Psoas muscle (tissue), 8 donors: Measurements from ENCODE around the gene L3MBTL1. TPM values are rescaled to one million over a fixed set of nuclear protein-coding genes. Genes with fewer than 3 reads are reported as not detected.
A peak's percentile ranks its signal among the peaks of the same experiment; 100 is the strongest.

Source experiments
- ATAC-seq, 4 donors: fragments of 200-7000 bp; cut with Tn5 transposase; one replicate each; pipeline ENCODE4 v1.9.1; 2020; ENCODE audit warnings: moderate library complexity in 3 of 4, mild to moderate bottlenecking in 2 of 4
- DNase-seq, 2 donors: peaks; one replicate each; pipeline ENCODE4 v3.0.0-alpha.2; 2020
- H3K27ac ChIP-seq: fragments of 200-600 bp; one replicate; pipeline ENCODE4 v1.8.0; 2022
- H3K27me3 ChIP-seq, 3 donors: fragments of 200-600 bp in 1 of 3; one replicate each; pipeline versions ENCODE4 v1.6.1 to v1.8.0; 2013 to 2022; ENCODE audit warnings: low read length in 2 of 3, mild to moderate bottlenecking in 2 of 3, moderate library complexity in 1 of 3; ENCODE audit not compliant: insufficient read depth in 3 of 3
- H3K36me3 ChIP-seq, 2 donors: fragments of 200-600 bp in 1 of 2; one replicate each; pipeline versions ENCODE4 v1.6.1 to v1.8.0; 2013 to 2022; ENCODE audit warnings: low read depth in 1 of 2, mild to moderate bottlenecking in 1 of 2, moderate library complexity in 1 of 2; ENCODE audit not compliant: insufficient read depth in 1 of 2
- H3K4me1 ChIP-seq: fragments of 200-600 bp; one replicate; pipeline ENCODE4 v1.8.0; 2022
- H3K4me3 ChIP-seq: fragments of 200-600 bp; one replicate; pipeline ENCODE4 v1.8.0; 2022; ENCODE audit warnings: mild to moderate bottlenecking
- H3K9me3 ChIP-seq: fragments of 200-600 bp; one replicate; pipeline ENCODE4 v1.8.0; 2022
- WGBS, 3 donors: extraction: QIAGEN DNeasy Blood & Tissue Kit; methylation state at CpG; one replicate each; pipeline versions ENCODE4 v1.1.6 to v1.1.7; 2013; 5-methylcytosine and 5-hydroxymethylcytosine counted together
- intact Hi-C, 2 donors: fragments of 100-400 bp; cut with DNase I; formaldehyde crosslinking; loops; one replicate each; pipeline versions ENCODE4 v1.11.0 to v1.14.2; 2022
- polyA plus RNA-seq, 3 donors: library from polyadenylated mRNA; stranded (reverse); fragments of 200-250 nt; gene quantifications; one replicate each; pipeline ENCODE4 v1.2.3, GENCODE V29; 2013
- total RNA-seq, 4 donors: library from RNA; stranded (reverse); fragmentation: NEBNext Ultra II Directional in 2 of 4; extraction: Animal tissue kit (Norgen Biotek cat#: 25700) in 2 of 4; gene quantifications; one replicate each; pipeline versions ENCODE4 v1.2.1 to v1.2.4, GENCODE V29; 2021 to 2023
- TF ChIP-seq, protein P1 (sequence below): fragments of 200-600 bp; IDR thresholded peaks from one replicate; pipeline ENCODE4 v1.8.0; 2022; ENCODE audit warnings: antibody characterized with exemption
- donor health status: healthy with polysubstance abuse.
- donor health status: DM: no; HTN: no; CAD: no; lungs with moderate emphysema.
- donor health status: Bipolar disorder and iron deficiency.
- donor health status: healthy.
- donor health status: DM: yes; HTN: yes; CAD: no.
- donor health status: DM: no; HTN: no; CAD: no.
- donor health status: DM: no; HTN: no; CAD: no.
- donor health status: DM: yes; HTN: yes; CAD: no.

The L3MBTL1 gene
- total and polyA plus RNA-seq, 7 donors: 0.82 to 4.3 (median 3.2) TPM

GRCh38 chr20:43508604-43509040, 1.1 kb downstream of the L3MBTL1 start:
- H3K9me3 ChIP-seq: no peaks in the 10 kb centered on the region
- DNase-seq (no peak), ATAC-seq (no peak)
- peaks cover 0 to 30% (median 6%) of the 10 kb centered on the region in 3 donors for H3K27me3 ChIP-seq
- H3K4me1 ChIP-seq: no peaks in the 10 kb centered on the region
- TF ChIP-seq, protein P1, sequence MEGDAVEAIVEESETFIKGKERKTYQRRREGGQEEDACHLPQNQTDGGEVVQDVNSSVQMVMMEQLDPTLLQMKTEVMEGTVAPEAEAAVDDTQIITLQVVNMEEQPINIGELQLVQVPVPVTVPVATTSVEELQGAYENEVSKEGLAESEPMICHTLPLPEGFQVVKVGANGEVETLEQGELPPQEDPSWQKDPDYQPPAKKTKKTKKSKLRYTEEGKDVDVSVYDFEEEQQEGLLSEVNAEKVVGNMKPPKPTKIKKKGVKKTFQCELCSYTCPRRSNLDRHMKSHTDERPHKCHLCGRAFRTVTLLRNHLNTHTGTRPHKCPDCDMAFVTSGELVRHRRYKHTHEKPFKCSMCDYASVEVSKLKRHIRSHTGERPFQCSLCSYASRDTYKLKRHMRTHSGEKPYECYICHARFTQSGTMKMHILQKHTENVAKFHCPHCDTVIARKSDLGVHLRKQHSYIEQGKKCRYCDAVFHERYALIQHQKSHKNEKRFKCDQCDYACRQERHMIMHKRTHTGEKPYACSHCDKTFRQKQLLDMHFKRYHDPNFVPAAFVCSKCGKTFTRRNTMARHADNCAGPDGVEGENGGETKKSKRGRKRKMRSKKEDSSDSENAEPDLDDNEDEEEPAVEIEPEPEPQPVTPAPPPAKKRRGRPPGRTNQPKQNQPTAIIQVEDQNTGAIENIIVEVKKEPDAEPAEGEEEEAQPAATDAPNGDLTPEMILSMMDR: no peak
- no peak overlapping the region for H3K27ac ChIP-seq
- WGBS, 3 donors: 84 to 88% (median 87%) methylated on average over 11 of the region's 11 CpGs
- intact Hi-C loops: loop anchor here in 1 of 2 donors (5.0 kb wide), 1 partner anchor 46 kb away; no protein-coding TSS in a partner anchor
- no peaks in the 10 kb centered on the region for H3K36me3 ChIP-seq
- H3K4me3 ChIP-seq: peak overlapping the region; percentile 69

GRCh38 chr20:43511879-43512278, 4.4 kb downstream of the L3MBTL1 start:
- 86 to 90% (median 89%) methylated on average over 1 of the region's 1 CpG for WGBS, 3 donors
- no peaks in the 10 kb centered on the region for H3K4me1 ChIP-seq
- DNase-seq (no peak), ATAC-seq (no peak)
- H3K27me3 ChIP-seq: peaks cover 0 to 8% (median 2%) of the 10 kb centered on the region in 3 donors
- H3K36me3 ChIP-seq: no peaks in the 10 kb centered on the region
- H3K4me3 ChIP-seq: no peak overlapping the region
- no peak overlapping the region for H3K27ac ChIP-seq
- no peaks in the 10 kb centered on the region for H3K9me3 ChIP-seq
- intact Hi-C loops: no loop called here
- TF ChIP-seq, protein P1: no peak

DNA sequence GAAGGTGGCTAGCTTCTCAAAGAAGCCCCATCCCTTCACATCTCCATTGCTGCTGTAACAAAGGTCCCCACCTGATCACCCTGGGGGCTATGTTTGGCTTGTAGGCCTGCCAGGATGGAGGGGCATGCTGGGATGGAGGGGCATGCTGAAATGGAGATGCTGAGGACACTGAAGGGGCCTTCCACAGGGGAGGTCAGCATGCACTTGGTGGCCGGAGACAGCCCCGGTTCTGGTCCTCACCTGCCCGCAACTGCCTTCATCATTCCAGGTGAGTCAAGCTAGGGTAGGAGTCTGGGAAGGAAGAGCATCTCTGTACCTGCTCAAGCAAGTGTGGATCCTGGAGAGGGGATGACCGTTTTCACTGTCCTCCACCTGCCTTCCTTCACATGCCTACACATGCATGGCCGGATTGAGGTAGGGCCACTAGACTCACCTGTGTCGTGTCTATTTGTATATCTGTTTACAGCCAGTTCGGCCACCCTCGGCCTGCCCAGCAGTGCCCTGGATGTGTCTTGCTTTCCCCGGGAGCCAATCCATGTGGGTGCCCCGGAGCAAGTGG, 6.0 kb downstream of the L3MBTL1 start:
- Histone ChIP-seq H3K9me3 (no peaks in the 10 kb centered on the region), H3K36me3 (peaks cover 0 to 4% of the 10 kb centered on the region in 2 donors), H3K27ac (no peak overlapping the region), H3K4me3 (peak overlapping the region; percentile 71), H3K27me3 (peaks cover 0 to 2% (median 0%) of the 10 kb centered on the region in 3 donors), H3K4me1 (no peaks in the 10 kb centered on the region)
- 53 to 67% (median 59%) methylated on average over 10 of the region's 10 CpGs for WGBS, 3 donors
- TF ChIP-seq, protein P1: no peak
- intact Hi-C loops: no loop called here
- ATAC-seq: no peak
- no peak for DNase-seq

DNA sequence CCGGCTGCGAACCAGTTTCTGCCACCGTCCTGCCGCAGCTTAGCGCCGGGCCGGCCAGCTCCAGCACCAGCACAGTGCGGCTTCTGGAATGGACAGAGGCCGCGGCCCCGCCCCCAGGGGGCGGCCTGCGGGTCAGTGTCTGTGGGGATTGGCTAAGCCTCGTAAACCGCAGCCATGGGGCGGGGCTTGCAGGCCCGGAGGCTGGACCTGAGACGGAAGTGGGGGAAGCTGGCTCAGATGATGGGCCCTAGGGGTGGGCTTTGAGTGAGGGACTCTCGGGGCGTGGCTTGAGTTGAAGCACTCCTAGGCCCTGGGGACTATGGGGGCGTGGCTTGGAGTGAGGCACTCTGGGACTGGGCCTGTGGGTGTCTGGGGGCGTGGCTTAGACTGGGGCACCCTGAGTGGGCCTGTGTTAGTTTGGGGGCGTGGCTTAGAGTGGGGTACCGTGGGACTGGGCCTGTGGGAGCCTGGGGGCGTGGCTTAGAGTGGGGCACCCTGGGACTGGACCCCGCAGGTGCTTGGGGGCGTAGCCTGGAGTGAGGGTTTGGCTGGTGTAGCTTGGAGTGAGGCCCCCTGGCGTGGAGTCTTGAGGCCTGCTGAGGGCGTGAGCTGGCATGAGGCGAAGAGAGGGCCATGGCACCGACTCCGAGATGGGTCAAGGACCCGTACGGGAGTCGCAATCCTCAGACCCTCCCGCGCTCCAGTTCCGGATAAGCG, 6.6 kb downstream of the L3MBTL1 start:
- H3K27ac ChIP-seq: peak overlapping the region; percentile 57
- TF ChIP-seq, protein P1: peak; percentile 34
- DNase-seq (peak; percentile 96 to 98), ATAC-seq (peak; percentile 96 to 97 (median 96))
- no peaks in the 10 kb centered on the region for H3K9me3 ChIP-seq
- H3K27me3 ChIP-seq: no peaks in the 10 kb centered on the region
- intact Hi-C loops: no loop called here
- peaks cover 0 to 4% of the 10 kb centered on the region in 2 donors for H3K36me3 ChIP-seq
- no peaks in the 10 kb centered on the region for H3K4me1 ChIP-seq
- 46 to 54% (median 46%) methylated on average over 39 of the region's 39 CpGs for WGBS, 3 donors
- H3K4me3 ChIP-seq: peak overlapping the region; percentile 71
